Kidney glomerular epithelial cell (primary cell): Measurements from ENCODE around the gene VWA8.
"Not testable (repeated sequence)": the region's sequence is repeated elsewhere in the genome, so short reads cannot be mapped to it uniquely, and the experiment has no call there.

Source experiments
- DNase-seq: peaks from one replicate; lab custom pipeline; 2025; lab: John Stamatoyannopoulos, UW

VWA8 gene

GRCh38 chr13:41587490-41587889, 373.4 kb downstream of the VWA8 start:
- no peak for DNase-seq

DNA sequence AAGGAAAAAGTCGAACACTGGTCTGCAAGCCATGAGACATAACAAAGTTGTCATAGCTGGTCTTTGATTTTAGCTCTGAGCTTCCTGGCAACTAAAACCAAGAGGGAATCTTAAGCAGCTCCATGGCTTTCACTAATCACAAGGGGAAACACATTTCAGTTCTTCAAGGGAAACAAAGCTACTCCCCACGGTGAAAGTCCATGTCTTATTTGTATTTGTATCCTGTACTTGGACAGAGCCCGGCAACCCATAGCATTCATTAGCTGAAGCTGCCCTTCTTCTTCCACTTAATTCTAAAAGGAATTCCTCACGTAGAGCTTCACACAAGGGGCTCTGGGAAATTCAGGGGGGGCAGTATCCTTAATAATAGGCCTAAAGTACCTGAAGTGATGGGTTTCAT, 374.7 kb downstream of the VWA8 start:
- DNase-seq = no peak

DNA sequence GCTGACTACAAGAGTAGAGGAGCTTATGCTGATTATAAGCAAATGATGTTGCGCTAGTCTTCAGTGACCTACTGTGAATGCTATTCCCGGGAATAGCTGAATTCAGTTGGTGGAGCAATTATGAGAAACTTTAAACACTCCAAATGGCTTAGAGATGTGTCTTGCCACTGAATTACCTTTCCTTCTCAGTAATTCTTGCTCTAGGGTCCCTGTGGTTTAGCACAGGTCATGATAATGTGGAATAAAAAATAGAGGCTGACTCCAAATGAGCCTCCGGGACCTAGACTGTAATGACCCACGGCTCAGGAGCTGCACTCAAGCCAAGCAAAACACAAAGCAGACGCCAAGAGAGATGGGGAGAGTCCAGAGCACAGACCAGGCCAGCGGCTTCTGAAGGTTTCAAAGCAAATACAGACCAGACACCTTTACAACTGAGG, 378.9 kb downstream of the VWA8 start:
- no peak for DNase-seq

DNA sequence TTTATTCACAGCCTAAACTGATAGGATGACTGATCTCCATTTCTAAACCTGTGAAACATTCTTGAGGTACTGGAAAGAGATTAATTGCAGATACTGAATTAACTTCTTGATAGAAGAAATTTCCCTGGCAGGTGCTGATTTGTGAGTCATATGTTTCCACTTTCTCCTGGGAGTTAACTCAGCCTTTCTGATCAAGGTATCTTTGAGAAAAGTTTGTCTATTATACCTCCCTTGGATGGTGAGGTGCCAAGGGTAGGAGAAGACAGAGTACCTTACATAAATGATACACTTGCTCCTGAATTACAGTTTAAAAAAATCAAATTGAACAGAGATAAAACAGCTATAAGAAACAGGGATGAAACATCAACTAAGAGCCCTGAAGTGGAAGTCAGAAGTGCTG, 380.6 kb downstream of the VWA8 start:
- no peak for DNase-seq

GRCh38 chr13:41579881-41580280, 381.0 kb downstream of the VWA8 start:
- no peak for DNase-seq

GRCh38 chr13:41579168-41579567, 381.7 kb downstream of the VWA8 start:
- DNase-seq = no peak

- no peak for DNase-seq
Observed at GRCh38 chr13:41578371-41578770, 382.5 kb downstream of the VWA8 start.

- DNase-seq = no peak
Observed at GRCh38 chr13:41577436-41577835, 383.5 kb downstream of the VWA8 start.

DNA sequence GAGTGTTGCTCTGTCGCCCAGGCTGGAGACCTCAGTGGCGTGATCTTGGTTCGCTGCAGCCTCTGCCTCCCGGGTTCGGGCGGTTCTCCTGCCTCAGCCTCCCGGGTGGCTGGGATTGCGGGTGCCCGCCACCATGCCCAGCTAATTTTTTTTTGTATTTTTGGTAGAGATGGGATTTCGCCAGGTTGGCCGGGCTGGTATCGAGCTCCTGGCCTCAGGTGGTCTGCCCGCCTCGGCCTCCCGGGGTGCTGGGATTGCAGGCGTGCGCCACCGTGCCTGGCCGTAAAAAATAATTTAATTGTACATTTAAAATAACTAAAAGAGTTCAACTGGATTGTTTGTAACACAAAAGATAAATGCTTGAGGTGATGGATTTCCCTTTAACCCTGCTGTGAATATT, 387.3 kb downstream of the VWA8 start:
- not testable (repeated sequence) for DNase-seq

DNA sequence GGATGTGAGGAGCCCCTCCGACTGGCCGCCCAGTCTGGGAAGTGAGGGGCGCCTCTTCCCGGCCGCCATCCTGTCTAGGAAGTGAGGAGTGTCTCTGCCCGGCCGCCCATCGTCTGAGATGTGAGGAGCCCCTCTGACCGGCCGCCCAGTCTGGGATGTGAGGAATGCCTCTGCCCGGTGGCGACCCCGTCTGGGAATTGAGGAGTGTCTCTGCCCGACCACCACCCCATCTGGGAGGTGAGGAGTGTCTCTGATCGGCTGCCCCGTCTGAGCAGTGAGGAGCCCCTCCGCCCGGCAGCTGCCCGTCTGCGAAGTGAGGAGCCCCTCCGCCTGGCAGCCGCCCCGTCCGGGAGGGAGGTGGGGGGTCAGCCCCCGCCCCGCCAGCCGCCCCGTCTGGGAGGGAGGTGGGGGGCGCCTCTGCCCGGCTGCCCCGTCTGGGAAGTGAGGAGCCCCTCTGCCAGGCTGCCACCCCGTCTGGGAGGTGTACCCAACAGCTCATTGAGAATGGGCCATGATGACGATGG, 389.0 kb downstream of the VWA8 start:
- not testable (repeated sequence) for DNase-seq

GRCh38 chr13:41568972-41569351, 391.9 kb downstream of the VWA8 start:
- DNase-seq = no peak

- DNase-seq = no peak
Observed at GRCh38 chr13:41568143-41568971, 392.6 kb downstream of the VWA8 start.

DNA sequence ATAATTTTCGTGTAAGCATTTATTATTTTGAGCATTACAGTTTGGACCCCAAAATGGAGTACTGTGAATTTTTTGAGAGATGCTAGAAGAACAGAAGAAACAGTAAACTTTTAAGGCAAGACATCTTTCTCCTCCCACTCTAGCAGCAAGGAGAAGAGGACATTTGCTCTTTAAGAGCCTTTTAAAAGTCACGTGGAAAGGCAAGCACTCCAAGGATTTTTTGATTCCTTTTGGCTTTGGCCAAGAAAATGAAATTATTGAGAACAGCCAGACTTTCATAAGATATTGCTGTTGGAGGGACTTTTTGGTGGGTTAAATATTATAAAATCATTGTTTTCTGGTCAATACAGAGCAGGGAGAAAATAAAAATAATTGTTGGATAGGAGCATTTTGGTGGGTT, 393.5 kb downstream of the VWA8 start:
- no peak for DNase-seq

GRCh38 chr13:41565846-41566245, 395.1 kb downstream of the VWA8 start:
- DNase-seq = no peak

GRCh38 chr13:41565216-41565615, 395.7 kb downstream of the VWA8 start:
- DNase-seq = peak; percentile 98

GRCh38 chr13:41563984-41564365, 396.9 kb downstream of the VWA8 start:
- no peak for DNase-seq

DNA sequence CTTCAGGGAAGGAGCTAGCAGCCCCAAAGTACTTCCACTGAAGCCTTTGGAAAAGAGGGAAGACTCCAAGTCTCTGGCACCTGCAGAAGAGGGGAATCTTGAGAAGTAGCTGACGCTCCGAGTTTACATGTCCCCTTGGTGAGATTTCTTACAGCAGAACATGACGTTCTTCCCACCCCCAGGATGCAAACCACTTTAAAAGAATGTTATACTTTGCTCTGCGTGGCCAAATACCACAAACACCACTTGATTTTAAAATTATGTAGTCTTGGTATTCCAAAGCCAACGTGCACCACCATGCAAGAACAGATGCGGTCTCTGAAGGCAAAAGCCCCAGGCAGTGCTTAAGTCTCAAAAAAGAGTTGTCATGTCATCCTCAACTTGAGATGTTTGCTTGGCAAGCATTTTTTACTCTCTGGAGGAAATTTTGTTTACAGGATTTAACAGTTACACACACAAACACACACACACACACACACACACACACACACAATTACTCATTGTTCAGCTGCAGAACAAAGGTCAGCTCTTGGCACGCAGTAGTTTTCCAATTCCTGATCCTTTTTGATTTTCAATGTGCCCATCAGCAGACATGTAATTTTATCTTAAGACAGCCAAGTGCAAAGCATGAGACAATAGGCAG, 397.4 kb downstream of the VWA8 start:
- no peak for DNase-seq

DNA sequence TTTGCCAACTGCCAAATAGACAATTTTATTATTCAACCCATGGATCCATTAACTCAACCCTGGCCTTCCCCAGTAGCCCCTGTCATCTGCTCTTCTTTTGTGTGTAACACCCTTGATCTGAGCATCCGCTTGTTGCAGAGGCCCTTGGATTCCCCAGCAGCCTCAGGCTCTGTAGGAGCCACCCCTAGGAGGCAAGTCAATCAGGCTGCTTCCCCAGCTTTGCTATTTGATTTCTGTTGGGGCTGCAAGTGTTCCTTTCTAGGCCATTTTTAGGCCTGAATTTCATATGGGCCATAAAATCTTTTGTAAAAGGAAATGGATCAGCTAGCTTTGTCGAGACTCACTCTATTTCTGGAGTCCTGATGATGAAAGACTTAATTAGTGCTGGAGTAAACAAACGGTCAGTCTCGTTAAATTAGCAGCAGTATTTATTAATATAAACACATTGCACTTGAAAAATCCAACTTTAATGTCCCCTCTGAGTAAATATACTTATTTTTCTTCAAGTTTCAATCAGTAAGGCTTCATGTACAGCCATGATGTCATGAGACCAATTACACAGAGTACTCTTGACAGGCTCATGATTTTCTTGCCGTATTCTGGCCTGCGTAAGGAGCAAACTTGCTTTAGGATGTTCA, 398.2 kb downstream of the VWA8 start:
- DNase-seq = no peak

DNA sequence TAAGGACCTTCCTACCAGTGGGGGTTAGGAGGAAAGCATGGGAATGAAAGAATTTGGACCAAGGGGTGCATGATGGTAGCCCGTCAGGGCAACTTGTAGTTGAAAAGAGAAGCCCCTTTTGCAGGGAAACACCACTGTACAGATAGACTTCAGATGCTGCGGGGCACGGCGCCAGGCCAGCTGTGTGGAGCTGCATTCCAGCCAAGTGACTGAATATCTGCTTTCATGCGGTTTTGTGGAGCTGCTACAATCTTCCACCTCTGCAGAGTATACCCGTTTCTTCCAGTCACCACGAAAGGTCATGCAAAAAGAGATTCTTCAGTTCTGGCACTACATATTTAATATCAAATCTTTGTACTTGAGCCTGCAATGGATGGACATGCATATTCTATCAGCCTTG, 398.8 kb downstream of the VWA8 start:
- DNase-seq = no peak

DNA sequence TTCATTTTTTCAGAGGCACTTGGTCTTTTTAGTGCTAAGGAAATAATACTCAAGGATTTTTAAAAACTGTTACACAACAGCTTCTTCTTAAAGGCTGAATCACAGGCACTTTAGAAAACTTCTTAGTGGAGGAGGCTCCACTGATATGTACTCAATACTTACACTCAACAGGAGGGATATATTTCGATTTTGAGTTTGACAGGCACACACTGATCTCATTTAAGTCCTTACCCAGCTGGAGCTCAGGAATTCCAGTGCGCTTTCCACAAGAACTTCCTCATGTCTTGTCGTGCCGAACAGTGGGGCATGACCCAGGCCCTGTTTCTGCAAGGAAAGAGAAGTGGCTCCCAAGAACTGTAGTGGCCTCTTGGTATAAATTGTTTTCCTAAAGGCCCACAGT, 399.7 kb downstream of the VWA8 start:
- DNase-seq = no peak

GRCh38 chr13:41558781-41559560, 401.9 kb downstream of the VWA8 start:
- no peak for DNase-seq

GRCh38 chr13:41557719-41558118, 403.2 kb downstream of the VWA8 start:
- DNase-seq = no peak
